Hematopoietic multipotent progenitor cell treated with erythropoietin and hydrocortisone succinate and interleukin-3 and kit ligand, for 4 days (in vitro differentiated cells): ENCODE data around the gene OST4.

ENCODE experiments used
- DNase-seq: peaks from one replicate; pipeline ENCODE4 v3.0.0-alpha.2; 2015

OST4 gene

GRCh38 chr2:27092696-27093429, 21.4 kb upstream of the OST4 start:
- peak; percentile 63 for DNase-seq

- DNase-seq: no peak
These were observed 20.6 kb upstream of the OST4 start for GRCh38 chr2:27091746-27092695.

- no peak for DNase-seq
These were observed 17.9 kb upstream of the OST4 start for GRCh38 chr2:27089111-27089954.

- peak; percentile 87 for DNase-seq
These were observed 17.2 kb upstream of the OST4 start for GRCh38 chr2:27088634-27089033.

- no peak for DNase-seq
These were observed 16.5 kb upstream of the OST4 start for GRCh38 chr2:27087823-27088410.

- no peak for DNase-seq
These were observed 15.5 kb upstream of the OST4 start, which contains the start of gene KHK for GRCh38 chr2:27086724-27087593. TSS of gene KHK (plus strand) at chr2:27086772. CDS start at chr2:27087260, 488 bp downstream.

GRCh38 chr2:27086090-27086723, 14.8 kb upstream of the OST4 start:
- peak; percentile 97 for DNase-seq

- peak; percentile 81 for DNase-seq
These were observed 14.2 kb upstream of the OST4 start for GRCh38 chr2:27085673-27086089.

GRCh38 chr2:27085062-27085672, 13.7 kb upstream of the OST4 start:
- no peak for DNase-seq

- no peak for DNase-seq
These were observed 13.0 kb upstream of the OST4 start for GRCh38 chr2:27084297-27085061.

- no peak for DNase-seq
These were observed 12.2 kb upstream of the OST4 start for GRCh38 chr2:27083410-27084296.

GRCh38 chr2:27082773-27083409, 11.4 kb upstream of the OST4 start:
- no peak for DNase-seq

- peak; percentile 28 for DNase-seq
These were observed 10.7 kb upstream of the OST4 start for GRCh38 chr2:27081984-27082772.

- DNase-seq: no peak
These were observed 9.1 kb upstream of the OST4 start for GRCh38 chr2:27080603-27080936.

GRCh38 chr2:27080140-27080469, 8.7 kb upstream of the OST4 start:
- DNase-seq: no peak

GRCh38 chr2:27079233-27080139, 8.0 kb upstream of the OST4 start:
- peak; percentile 61 for DNase-seq
